Measurements from ENCODE around the gene DYDC1. TPM values are rescaled to one million over a fixed set of nuclear protein-coding genes. Genes with fewer than 3 reads are reported as not detected.
"Not testable (repeated sequence)": the region's sequence is repeated elsewhere in the genome, so short reads cannot be mapped to it uniquely, and the experiment has no call there.

Gene DYDC1
- total RNA-seq, 4 donors from 2014 or later: not detected

DNA sequence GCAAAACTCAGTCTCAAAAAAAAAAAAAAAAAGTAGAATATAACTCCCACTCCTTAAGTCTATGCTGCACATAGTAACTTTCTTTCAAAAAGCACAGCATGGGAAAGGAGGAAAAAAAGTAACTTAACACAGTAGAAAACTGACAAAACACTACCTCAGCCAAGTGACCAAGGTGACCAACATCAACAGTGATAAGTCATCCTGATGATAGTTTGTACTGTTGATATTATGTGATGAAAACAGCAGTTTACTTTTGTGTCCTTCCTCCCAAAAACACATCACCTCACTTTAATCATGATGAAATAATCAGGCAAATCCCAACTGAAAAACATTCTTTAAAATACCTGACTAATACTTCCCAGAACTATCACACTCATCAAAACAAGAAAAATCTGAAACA is 37.8 kb downstream of the DYDC1 start:
- Histone ChIP-seq H3K9me3 (no peaks in the 10 kb centered on the region), H3K27me3 (peaks cover 0 to 10% (median 0%) of the 10 kb centered on the region in 4 donors), H3K36me3 (no peaks in the 10 kb centered on the region), H3K4me1 (no peaks in the 10 kb centered on the region), H3K4me3 (no peak overlapping the region), H3K27ac (no peak overlapping the region)
- TF ChIP-seq, protein P1, sequence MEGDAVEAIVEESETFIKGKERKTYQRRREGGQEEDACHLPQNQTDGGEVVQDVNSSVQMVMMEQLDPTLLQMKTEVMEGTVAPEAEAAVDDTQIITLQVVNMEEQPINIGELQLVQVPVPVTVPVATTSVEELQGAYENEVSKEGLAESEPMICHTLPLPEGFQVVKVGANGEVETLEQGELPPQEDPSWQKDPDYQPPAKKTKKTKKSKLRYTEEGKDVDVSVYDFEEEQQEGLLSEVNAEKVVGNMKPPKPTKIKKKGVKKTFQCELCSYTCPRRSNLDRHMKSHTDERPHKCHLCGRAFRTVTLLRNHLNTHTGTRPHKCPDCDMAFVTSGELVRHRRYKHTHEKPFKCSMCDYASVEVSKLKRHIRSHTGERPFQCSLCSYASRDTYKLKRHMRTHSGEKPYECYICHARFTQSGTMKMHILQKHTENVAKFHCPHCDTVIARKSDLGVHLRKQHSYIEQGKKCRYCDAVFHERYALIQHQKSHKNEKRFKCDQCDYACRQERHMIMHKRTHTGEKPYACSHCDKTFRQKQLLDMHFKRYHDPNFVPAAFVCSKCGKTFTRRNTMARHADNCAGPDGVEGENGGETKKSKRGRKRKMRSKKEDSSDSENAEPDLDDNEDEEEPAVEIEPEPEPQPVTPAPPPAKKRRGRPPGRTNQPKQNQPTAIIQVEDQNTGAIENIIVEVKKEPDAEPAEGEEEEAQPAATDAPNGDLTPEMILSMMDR (IDR thresholded peaks at IDR 0.05): no peak
- no peak for TF ChIP-seq POLR2A (IDR thresholded peaks at IDR 0.05)
- DNase-seq: no peak
- intact Hi-C loops (cut with DNase I): no loop called here

DNA sequence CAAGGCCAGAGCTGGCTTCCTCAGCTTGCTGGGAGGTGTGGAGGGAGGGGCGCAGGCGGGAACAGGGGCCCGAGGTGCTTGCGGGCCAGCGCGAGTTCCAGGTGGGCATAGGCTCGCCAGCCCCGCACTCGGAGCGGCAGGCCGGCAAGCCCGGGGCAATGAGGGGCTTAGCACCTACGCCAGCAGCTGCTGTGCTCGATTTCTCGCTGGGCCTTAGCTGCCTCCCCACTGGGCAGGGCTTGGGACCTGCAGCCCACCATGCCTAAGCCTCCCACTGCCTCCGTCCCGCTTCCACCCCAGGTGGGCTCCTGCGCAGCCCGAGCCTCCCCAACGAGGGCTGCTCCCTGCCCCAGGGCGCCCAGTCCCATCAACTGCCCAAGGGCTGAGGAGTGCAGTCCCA is 41.2 kb downstream of the DYDC1 start:
- no peaks in the 10 kb centered on the region for H3K27me3 ChIP-seq
- intact Hi-C loops (cut with DNase I): no loop called here
- no peak overlapping the region for H3K4me3 ChIP-seq
- no peak for DNase-seq
- no peak overlapping the region for H3K27ac ChIP-seq
- H3K4me1 ChIP-seq: no peaks in the 10 kb centered on the region
- TF ChIP-seq, protein P1 (IDR thresholded peaks at IDR 0.05): no peak
- TF ChIP-seq POLR2A (IDR thresholded peaks at IDR 0.05): no peak
- 92% methylated on average over 5 of the region's 21 CpGs; no CpG with 5 or more reads in 1 of the 2 donors for WGBS, 2 donors
- no peaks in the 10 kb centered on the region for H3K36me3 ChIP-seq
- H3K9me3 ChIP-seq: no peaks in the 10 kb centered on the region

DNA sequence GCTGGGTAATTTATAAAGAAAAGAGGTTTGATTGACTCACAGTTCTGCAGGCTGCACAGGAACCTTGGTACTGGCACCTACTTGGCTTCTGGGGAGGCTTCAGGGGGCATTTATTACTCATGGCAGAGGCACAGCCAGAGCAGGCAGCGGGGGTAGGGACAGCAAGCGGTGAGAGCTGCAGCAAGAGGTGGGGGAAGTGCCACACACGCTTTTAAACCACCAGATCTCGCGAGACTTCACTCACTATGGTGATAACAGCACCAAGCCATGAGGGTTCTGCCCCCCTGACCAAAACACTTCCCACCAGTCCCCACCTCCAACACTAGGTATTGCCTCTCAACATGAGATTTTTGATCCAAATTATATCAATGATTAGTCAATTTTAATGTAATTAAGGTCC is 43.0 kb downstream of the DYDC1 start:
- no peaks in the 10 kb centered on the region for H3K36me3 ChIP-seq
- H3K4me3 ChIP-seq: no peak overlapping the region
- H3K27me3 ChIP-seq: no peaks in the 10 kb centered on the region
- 75 to 81% methylated on average over 5 of the region's 5 CpGs for WGBS, 2 donors
- no peak for DNase-seq
- TF ChIP-seq POLR2A (IDR thresholded peaks at IDR 0.05): no peak
- TF ChIP-seq, protein P1 (IDR thresholded peaks at IDR 0.05): no peak
- no peaks in the 10 kb centered on the region for H3K4me1 ChIP-seq
- no peaks in the 10 kb centered on the region for H3K9me3 ChIP-seq
- no peak overlapping the region for H3K27ac ChIP-seq
- intact Hi-C loops (cut with DNase I): no loop called here

DNA sequence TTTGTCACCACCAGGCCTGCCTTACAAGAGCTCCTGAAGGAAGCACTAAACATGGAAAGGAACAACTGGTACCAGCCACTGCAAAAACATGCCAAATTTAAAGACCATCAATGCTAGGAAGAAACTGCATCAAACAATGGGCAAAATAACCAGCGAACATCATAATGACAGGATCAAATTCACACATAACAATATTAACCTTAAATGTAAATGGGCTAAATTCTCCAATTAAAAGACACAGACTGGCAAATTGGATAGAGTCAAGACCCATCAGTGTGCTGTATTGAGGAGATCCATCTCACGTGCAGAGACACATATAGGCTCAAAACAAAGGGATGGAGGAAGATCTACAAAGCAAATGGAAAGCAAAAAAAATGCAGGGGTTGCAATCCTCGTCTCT is 50.6 kb downstream of the DYDC1 start:
- H3K4me1 ChIP-seq; H3K36me3 ChIP-seq; H3K27me3 ChIP-seq; intact Hi-C loops (cut with DNase I); H3K4me3 ChIP-seq; H3K9me3 ChIP-seq; DNase-seq; H3K27ac ChIP-seq: not testable (repeated sequence)
- 63 to 83% methylated on average over 3 of the region's 3 CpGs for WGBS, 2 donors

GRCh38 chr10:80296942-80297341 is 59.6 kb downstream of the DYDC1 start:
- TF ChIP-seq, protein P1 (IDR thresholded peaks at IDR 0.05): no peak
- no peak for TF ChIP-seq POLR2A (IDR thresholded peaks at IDR 0.05)
- H3K4me1 ChIP-seq: no peaks in the 10 kb centered on the region
- intact Hi-C loops (cut with DNase I): no loop called here
- no peaks in the 10 kb centered on the region for H3K27me3 ChIP-seq
- no peak for DNase-seq
- no peak overlapping the region for H3K4me3 ChIP-seq
- no peak overlapping the region for H3K27ac ChIP-seq
- peaks cover 0 to 14% (median 3%) of the 10 kb centered on the region in 3 donors for H3K9me3 ChIP-seq
- 64 to 66% methylated on average over 3 of the region's 3 CpGs for WGBS, 2 donors
- no peaks in the 10 kb centered on the region for H3K36me3 ChIP-seq

- no peak overlapping the region for H3K27ac ChIP-seq
- no peak overlapping the region for H3K4me3 ChIP-seq
- peaks cover 0 to 11% (median 0%) of the 10 kb centered on the region in 3 donors for H3K4me1 ChIP-seq
- H3K9me3 ChIP-seq: peaks cover 0 to 6% (median 0%) of the 10 kb centered on the region in 3 donors
- intact Hi-C loops (cut with DNase I): no loop called here
- no peaks in the 10 kb centered on the region for H3K27me3 ChIP-seq
- H3K36me3 ChIP-seq: no peaks in the 10 kb centered on the region
- TF ChIP-seq, protein P1 (IDR thresholded peaks at IDR 0.05): no peak
- TF ChIP-seq POLR2A (IDR thresholded peaks at IDR 0.05): no peak
- WGBS, 2 donors: 81 to 91% methylated on average over 3 of the region's 6 CpGs
- no peak for DNase-seq
These were observed 63.8 kb downstream of the DYDC1 start for GRCh38 chr10:80292607-80293239.
